Activated naive CD4-positive, alpha-beta T cell treated with anti-CD3 and anti-CD28 coated beads, Interleukin-2, amount 50 U/mL, for 24 hours (primary cell): ENCODE results near the gene GPC6.
"Not testable (repeated sequence)": the region's sequence is repeated elsewhere in the genome, so short reads cannot be mapped to it uniquely, and the experiment has no call there.

ENCODE experiments used
- H3K27ac Mint-ChIP-seq: one replicate; pipeline ENCODE4 v1.8.0; 2021; ENCODE audit warnings: mild to moderate bottlenecking, mixed read lengths
- H3K27me3 Mint-ChIP-seq: one replicate; pipeline ENCODE4 v1.8.0; 2021; ENCODE audit warnings: mixed read lengths
- H3K36me3 Mint-ChIP-seq: one replicate; pipeline ENCODE4 v1.8.0; 2021; ENCODE audit warnings: mixed read lengths
- H3K4me1 Mint-ChIP-seq: one replicate; pipeline ENCODE4 v1.8.0; 2021; ENCODE audit warnings: mixed read lengths
- H3K4me3 Mint-ChIP-seq: one replicate; pipeline ENCODE4 v1.8.0; 2021; ENCODE audit warnings: mild to moderate bottlenecking, mixed read lengths
- H3K9me3 Mint-ChIP-seq: one replicate; pipeline ENCODE4 v1.8.0; 2021; ENCODE audit warnings: mixed read lengths

The GPC6 gene

GRCh38 chr13:94329277-94329676 is 1102.7 kb downstream of the GPC6 start:
- no peak overlapping the region for H3K27ac Mint-ChIP-seq
- H3K36me3 Mint-ChIP-seq: peaks cover 6% of the 10 kb centered on the region
- H3K4me3 Mint-ChIP-seq: no peak overlapping the region

GRCh38 chr13:94329754-94330551 is 1103.3 kb downstream of the GPC6 start:
- Mint-ChIP-seq H3K27ac (peak overlapping the region; percentile 92), H3K4me1 (peaks cover 58% of the 10 kb centered on the region), H3K4me3 (peak overlapping the region; percentile 66), H3K9me3 (peaks cover 7% of the 10 kb centered on the region), H3K36me3 (peaks cover 6% of the 10 kb centered on the region), H3K27me3 (peaks cover 10% of the 10 kb centered on the region)

More at GRCh38 chr13:94329277-94329676, 1102.7 kb downstream of the GPC6 start:
- H3K9me3 Mint-ChIP-seq: peaks cover 7% of the 10 kb centered on the region
- peaks cover 64% of the 10 kb centered on the region for H3K4me1 Mint-ChIP-seq
- peaks cover 10% of the 10 kb centered on the region for H3K27me3 Mint-ChIP-seq

DNA sequence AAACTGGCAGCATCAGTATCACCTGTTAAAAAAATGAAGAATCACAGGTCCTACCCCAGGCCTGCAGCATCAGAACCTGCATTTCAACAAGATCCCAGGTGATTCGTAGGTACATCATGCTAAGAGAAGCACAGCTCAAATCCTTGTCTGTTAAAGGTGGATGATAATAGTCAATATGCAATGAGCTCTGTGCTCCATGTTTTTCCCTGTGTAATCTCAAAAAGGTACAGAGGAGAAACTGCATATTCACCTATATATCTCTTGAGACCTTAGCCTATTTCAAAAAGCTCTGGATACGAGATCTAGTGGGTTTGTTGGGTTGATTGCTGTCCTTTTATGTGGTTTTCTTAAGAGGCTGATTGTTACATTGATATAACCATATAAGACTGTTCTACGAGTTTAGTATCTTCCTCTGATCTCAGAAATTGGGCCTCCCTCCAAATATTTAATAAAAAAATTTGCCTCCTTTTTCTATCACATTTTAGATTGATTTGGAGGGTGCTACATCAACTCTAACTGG is 1104.0 kb downstream of the GPC6 start:
- Mint-ChIP-seq H3K4me3 (no peak overlapping the region), H3K27me3 (peaks cover 11% of the 10 kb centered on the region), H3K4me1 (peaks cover 54% of the 10 kb centered on the region), H3K9me3 (peaks cover 7% of the 10 kb centered on the region), H3K36me3 (peaks cover 6% of the 10 kb centered on the region), H3K27ac (peak overlapping the region; percentile 11)

GRCh38 chr13:94331281-94331680 is 1104.7 kb downstream of the GPC6 start:
- Mint-ChIP-seq H3K9me3 (peaks cover 7% of the 10 kb centered on the region), H3K27me3 (peaks cover 11% of the 10 kb centered on the region), H3K36me3 (peaks cover 6% of the 10 kb centered on the region), H3K4me3 (no peak overlapping the region), H3K4me1 (peaks cover 49% of the 10 kb centered on the region), H3K27ac (peak overlapping the region; percentile 24)

DNA sequence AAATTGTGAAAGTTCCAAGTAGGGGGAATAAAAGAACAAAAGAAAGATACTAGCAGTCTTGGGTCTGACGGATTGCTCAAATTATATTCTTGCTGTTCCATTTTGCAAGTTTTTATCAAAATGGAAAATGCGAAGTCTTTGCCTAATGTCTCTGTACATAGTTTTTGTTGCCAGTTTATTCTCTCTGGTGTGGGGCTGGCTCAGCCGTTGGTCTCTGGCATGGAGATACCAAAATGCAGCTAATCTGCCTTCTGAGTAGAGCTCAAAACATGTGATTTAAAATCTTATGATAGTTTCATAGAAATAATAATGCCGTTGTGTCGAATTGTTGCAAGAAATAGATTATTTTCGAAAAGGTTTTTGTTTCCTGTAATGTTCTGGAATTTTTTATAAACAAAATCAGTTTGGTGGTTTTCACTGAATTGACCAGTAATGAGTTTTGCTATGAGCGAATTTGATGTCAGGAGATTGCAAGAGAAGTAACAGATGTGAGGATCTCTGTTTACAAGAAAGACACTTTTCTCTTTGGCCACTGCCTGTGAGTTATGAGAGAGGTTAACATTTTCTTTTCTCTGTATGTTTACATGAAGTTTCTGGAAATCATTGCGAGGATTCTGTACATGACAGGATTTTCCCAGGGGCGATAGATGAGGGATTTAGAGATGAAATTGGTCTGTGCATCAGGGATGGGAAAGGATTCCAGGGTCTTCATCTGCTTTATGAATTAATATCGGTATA is 1105.9 kb downstream of the GPC6 start:
- H3K27me3 Mint-ChIP-seq: peaks cover 11% of the 10 kb centered on the region
- H3K36me3 Mint-ChIP-seq: peaks cover 1% of the 10 kb centered on the region
- H3K4me1 Mint-ChIP-seq: peaks cover 36% of the 10 kb centered on the region
- H3K27ac Mint-ChIP-seq: no peak overlapping the region
- H3K4me3 Mint-ChIP-seq: no peak overlapping the region
- H3K9me3 Mint-ChIP-seq: peaks cover 7% of the 10 kb centered on the region

DNA sequence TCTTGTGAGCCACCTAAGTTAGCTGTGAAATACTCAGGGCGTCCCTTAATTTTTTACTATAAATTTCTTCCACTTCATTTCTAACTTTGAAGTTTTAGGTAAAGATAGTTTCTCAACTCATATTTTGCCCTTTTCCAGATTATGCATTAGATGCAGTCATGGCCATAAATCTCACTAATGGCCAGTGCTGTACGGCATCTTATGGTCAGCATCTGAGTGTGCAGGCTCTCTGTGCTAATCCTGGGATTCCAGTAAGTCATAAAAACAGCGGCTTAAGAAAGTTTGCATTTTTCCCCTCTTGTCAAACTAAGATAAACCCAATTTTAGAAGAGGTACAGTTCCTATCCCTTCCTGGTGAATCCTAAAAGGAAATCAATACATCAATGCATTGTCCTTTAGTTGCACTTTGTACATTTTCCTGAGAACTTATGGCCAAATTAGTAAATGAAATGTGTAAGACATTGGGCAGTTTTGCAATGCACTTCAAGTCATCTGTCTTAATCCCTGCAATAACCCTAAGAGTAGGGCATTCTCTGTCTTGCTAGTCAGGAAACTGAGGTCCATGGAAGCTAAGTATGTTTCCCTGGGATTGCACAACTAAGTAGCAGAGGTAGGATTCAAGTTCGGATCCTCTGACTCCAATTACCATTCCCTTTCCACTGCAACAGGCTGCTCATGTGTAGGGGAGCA is 1106.7 kb downstream of the GPC6 start:
- H3K27ac Mint-ChIP-seq: no peak overlapping the region
- peaks cover 7% of the 10 kb centered on the region for H3K9me3 Mint-ChIP-seq
- H3K27me3 Mint-ChIP-seq: peaks cover 11% of the 10 kb centered on the region
- no peak overlapping the region for H3K4me3 Mint-ChIP-seq
- H3K4me1 Mint-ChIP-seq: peaks cover 29% of the 10 kb centered on the region
- H3K36me3 Mint-ChIP-seq: peaks cover 1% of the 10 kb centered on the region

GRCh38 chr13:94335761-94336526 is 1109.3 kb downstream of the GPC6 start:
- Mint-ChIP-seq H3K27me3 (peaks cover 11% of the 10 kb centered on the region), H3K27ac (no peak overlapping the region), H3K9me3 (no peaks in the 10 kb centered on the region), H3K4me3 (no peak overlapping the region), H3K36me3 (no peaks in the 10 kb centered on the region), H3K4me1 (peaks cover 7% of the 10 kb centered on the region)

DNA sequence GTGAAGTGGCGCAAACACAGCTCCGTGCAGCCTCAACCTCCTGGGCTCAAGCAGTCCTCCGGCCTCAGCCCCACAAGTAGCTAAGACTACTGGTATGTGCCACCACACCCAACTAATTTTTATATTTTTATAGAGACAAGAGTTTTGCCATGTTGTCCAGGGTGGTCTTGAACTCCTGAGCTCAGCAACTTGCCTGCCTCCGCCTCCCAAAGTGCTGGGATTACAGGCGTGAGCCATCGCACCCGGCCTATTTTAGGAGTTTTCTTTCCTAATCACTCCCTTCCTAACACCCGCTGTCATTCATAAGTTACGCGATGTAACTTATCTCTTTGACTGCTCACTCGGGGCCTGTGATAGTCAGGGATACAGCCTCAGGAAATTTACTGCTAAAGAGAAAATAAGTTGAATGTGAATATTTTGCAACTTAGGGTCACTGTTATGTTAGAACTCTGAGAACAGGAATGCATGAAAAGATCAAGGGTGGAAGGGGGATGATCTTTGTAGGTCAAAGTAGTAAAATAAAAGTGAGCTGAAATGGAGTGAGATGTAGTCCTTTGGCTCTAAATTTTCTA is 1112.6 kb downstream of the GPC6 start:
- H3K27me3 Mint-ChIP-seq: peaks cover 1% of the 10 kb centered on the region
- no peaks in the 10 kb centered on the region for H3K4me1 Mint-ChIP-seq
- H3K36me3 Mint-ChIP-seq: no peaks in the 10 kb centered on the region
- H3K27ac Mint-ChIP-seq: no peak overlapping the region
- H3K4me3 Mint-ChIP-seq: no peak overlapping the region
- no peaks in the 10 kb centered on the region for H3K9me3 Mint-ChIP-seq

DNA sequence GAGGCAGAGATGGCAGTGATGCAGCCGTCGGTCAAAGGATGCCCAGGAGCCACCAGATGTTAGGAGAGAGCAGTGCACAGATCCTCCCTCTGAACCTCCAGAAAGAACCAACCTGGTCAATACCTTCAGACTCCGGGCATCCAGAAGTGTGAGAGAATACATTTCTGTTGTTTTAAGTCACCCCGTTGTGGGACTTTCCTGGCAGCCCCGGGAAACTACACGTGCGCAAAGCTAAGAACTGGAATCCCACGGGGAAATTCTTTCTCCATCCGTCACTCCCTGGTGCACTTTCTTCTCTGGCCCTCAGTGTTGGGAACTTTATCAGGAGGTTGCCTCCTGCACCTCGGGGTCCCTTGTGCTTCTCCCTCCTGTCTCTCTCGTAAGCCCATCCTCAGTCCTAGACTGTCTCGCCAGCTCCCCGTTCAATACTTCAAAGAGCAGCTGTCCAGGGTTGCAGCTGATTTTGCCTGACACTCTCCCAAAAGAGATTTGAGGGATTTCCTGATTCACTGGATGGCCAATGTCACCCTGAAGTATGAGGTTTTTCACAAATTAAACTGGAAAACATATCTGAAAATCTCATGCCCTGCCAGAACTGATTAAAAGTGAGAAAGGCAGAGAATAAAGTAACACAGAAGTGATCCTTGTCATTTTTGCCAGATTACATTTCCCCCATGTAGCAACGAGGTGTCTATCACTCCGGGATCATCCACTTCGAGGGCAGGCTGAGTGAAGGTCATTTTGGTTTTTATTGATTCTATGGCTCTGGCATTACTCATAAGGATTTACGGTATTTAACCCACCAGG is 1116.0 kb downstream of the GPC6 start:
- H3K36me3 Mint-ChIP-seq: no peaks in the 10 kb centered on the region
- no peak overlapping the region for H3K4me3 Mint-ChIP-seq
- peak overlapping the region; percentile 69 for H3K27ac Mint-ChIP-seq
- no peaks in the 10 kb centered on the region for H3K27me3 Mint-ChIP-seq
- H3K9me3 Mint-ChIP-seq: no peaks in the 10 kb centered on the region
- H3K4me1 Mint-ChIP-seq: peaks cover 21% of the 10 kb centered on the region

GRCh38 chr13:94343243-94343585 is 1116.6 kb downstream of the GPC6 start:
- peaks cover 21% of the 10 kb centered on the region for H3K4me1 Mint-ChIP-seq
- H3K4me3 Mint-ChIP-seq: no peak overlapping the region
- no peaks in the 10 kb centered on the region for H3K27me3 Mint-ChIP-seq
- H3K36me3 Mint-ChIP-seq: no peaks in the 10 kb centered on the region
- H3K9me3 Mint-ChIP-seq: no peaks in the 10 kb centered on the region
- no peak overlapping the region for H3K27ac Mint-ChIP-seq

DNA sequence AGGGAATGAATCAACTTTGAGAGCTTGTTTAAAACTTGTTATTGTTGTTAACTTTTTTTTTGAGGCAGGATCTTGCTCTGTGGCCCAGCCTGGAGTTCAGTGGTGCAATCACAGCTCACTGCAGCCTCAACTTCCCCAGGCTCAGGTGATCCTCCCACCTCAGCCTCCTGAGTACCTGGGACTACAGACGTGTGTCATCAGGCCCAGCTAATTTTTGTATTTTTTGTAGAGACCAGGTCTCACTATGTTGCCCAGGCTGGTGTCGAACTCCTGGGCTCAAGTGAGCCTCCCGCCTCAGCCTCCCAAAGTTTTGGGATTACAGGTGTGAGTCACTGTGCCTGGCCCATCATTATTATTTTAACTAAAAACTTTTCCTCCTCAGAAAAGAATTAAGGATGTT is 1117.1 kb downstream of the GPC6 start:
- H3K9me3 Mint-ChIP-seq, H3K4me3 Mint-ChIP-seq, H3K27me3 Mint-ChIP-seq, H3K36me3 Mint-ChIP-seq, H3K27ac Mint-ChIP-seq: not testable (repeated sequence)
- peaks cover 21% of the 10 kb centered on the region for H3K4me1 Mint-ChIP-seq

DNA sequence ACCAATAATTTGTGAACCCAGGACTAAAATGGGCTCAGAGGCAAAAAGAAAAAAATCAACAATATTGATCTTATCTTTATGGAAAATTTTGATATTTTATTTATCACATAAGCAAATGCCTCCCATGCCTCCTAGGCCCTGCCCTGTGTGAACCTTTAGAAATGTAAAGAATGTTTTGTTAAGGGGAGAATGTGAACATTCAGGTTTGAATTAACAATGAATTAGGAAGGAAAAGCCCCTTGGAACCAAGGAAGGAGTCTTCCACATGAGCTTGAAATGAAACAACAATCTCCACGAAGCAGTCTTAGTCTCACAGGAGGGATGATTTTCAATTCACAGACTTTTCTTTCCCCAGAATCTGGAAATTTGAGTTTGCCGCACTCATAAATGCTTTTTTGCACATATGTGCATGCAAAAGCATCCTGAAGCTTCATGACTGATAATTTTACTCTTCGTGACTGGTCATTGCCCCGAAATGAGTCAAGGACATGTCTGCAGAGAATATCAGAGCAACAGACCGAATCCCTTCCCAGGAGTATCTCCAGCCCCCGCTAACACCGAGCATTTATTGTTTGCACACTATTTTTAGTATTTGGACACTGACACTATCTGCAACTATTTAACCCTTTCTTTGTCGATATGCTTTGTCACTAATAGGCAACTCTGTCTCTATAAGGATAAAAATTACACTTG is 1117.7 kb downstream of the GPC6 start:
- Mint-ChIP-seq H3K36me3 (no peaks in the 10 kb centered on the region), H3K4me1 (peaks cover 21% of the 10 kb centered on the region), H3K27ac (no peak overlapping the region), H3K9me3 (no peaks in the 10 kb centered on the region), H3K4me3 (no peak overlapping the region), H3K27me3 (no peaks in the 10 kb centered on the region)

DNA sequence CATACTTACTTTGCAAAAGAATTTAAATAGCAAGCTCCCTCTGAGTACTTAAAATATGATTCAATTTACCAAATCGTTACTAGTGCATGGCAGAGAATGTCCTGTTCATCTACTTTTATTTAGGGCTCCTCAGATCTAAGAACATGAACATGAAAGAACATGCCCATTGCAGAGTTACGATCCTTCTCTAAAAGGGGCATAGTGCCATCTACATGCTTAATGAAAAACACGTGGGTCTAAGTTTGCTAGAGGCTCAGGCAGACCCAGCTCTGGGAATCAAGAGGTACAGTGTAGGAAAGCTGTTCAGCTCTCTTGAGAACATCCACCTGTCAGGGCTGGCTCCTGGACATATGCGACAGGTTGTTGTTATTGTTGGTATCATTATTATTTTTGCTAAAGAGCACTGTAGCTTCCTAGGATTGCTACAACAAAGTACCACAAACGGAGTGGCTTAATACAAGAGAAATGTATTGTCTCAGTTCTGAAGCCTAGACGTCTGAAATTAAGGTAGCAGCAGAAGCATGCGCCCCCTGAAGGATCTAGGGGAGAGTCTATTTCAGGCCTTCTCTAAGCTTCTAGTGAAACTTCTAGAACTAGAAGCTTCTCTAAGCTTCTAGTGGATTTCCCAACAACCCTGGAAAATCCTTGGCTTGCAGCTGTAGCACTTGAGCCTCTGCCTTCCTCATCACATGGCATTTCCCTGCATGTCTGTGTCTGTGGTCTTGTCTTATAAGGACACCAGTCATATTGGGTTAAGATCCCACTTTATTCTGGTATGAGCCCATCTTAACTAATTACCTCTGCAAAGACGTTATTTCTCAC is 1119.0 kb downstream of the GPC6 start:
- Mint-ChIP-seq H3K4me3 (no peak overlapping the region), H3K36me3 (no peaks in the 10 kb centered on the region), H3K27me3 (no peaks in the 10 kb centered on the region), H3K4me1 (peaks cover 23% of the 10 kb centered on the region), H3K9me3 (no peaks in the 10 kb centered on the region), H3K27ac (peak overlapping the region; percentile 9)
